Spleen (tissue), 11 donors: ENCODE results near the gene PPM1M. TPM values are rescaled to one million over a fixed set of nuclear protein-coding genes. Genes with fewer than 3 reads are reported as not detected.

Experiments
- DNase-seq: peaks from one replicate; pipeline ENCODE4 v3.0.0-alpha.2; 2020
- H3K27ac ChIP-seq, 8 donors: fragments of 200-600 bp; sonication (generic) in 7 of 8; 1 replicate in 4 of 8; 2 replicates in 4 of 8; pipeline versions ENCODE4 v1.5.0 to v1.8.0; 2016 to 2021; ENCODE audit warnings: inconsistent platforms in 4 of 8, mild to moderate bottlenecking in 4 of 8, moderate library complexity in 1 of 8
- H3K27me3 ChIP-seq, 7 donors: fragments of 200-600 bp; sonication (generic) in 6 of 7; replicated peaks in 1 of 7; 1 replicate in 4 of 7; 2 replicates in 3 of 7; pipeline versions ENCODE4 v1.5.0 to v1.8.0; 2016 to 2021; ENCODE audit warnings: inconsistent platforms in 3 of 7, mild to moderate bottlenecking in 1 of 7
- H3K36me3 ChIP-seq, 6 donors: fragments of 200-600 bp; sonication (generic) in 5 of 6; 1 replicate in 4 of 6; 2 replicates in 2 of 6; pipeline versions ENCODE4 v1.5.0 to v1.8.0; 2016 to 2021; ENCODE audit warnings: inconsistent platforms in 2 of 6
- H3K4me1 ChIP-seq, 6 donors: fragments of 200-600 bp; sonication (generic) in 5 of 6; 1 replicate in 3 of 6; 2 replicates in 3 of 6; pipeline versions ENCODE4 v1.5.0 to v1.8.0; 2016 to 2021; ENCODE audit warnings: inconsistent platforms in 3 of 6
- H3K4me3 ChIP-seq, 8 donors: fragments of 200-600 bp; sonication (generic) in 7 of 8; 1 replicate in 4 of 8; 2 replicates in 4 of 8; pipeline versions ENCODE4 v1.5.0 to v1.8.0; 2016 to 2021; ENCODE audit warnings: inconsistent platforms in 4 of 8, mild to moderate bottlenecking in 4 of 8, moderate library complexity in 2 of 8
- H3K9me3 ChIP-seq, 8 donors: fragments of 200-600 bp; sonication (generic) in 7 of 8; 1 replicate in 4 of 8; 2 replicates in 4 of 8; pipeline versions ENCODE4 v1.5.0 to v1.8.0; 2016 to 2021; ENCODE audit warnings: inconsistent platforms in 4 of 8
- CTCF ChIP-seq, 11 experiments: fragments of 200-600 bp in 7 of 11; fragments of 450-650 bp in 4 of 11; sonication (generic) in 4 of 11; IDR thresholded peaks in 8 of 11; conservative IDR thresholded peaks in 3 of 11; 1 replicate in 7 of 11; 2 replicates in 4 of 11; pipeline versions ENCODE4 v1.4.0 to v1.8.0; 2016 to 2021; ENCODE audit warnings: antibody characterized with exemption in 11 of 11, inconsistent platforms in 4 of 11, mild to moderate bottlenecking in 1 of 11
- POLR2A ChIP-seq, 3 donors: fragments of 450-650 bp; IDR thresholded peaks; one replicate each; pipeline ENCODE4 v1.5.1; 2017; ENCODE audit warnings: antibody characterized with exemption in 3 of 3, mild to moderate bottlenecking in 1 of 3
- POLR2AphosphoS5 ChIP-seq, 3 donors: sonication (generic); formaldehyde crosslinking; IDR thresholded peaks; one replicate each; pipeline ENCODE4 v1.5.1; 2017; ENCODE audit warnings: antibody characterized with exemption in 3 of 3
- WGBS, 5 donors: extraction: QIAGEN DNeasy Blood & Tissue Kit in 3 of 5; methylation state at CpG; one replicate each; pipeline versions ENCODE4 v1.1.5 to v1.1.7; 2013 to 2018; 5-methylcytosine and 5-hydroxymethylcytosine counted together
- intact Hi-C: fragments of 100-400 bp; cut with DNase I; formaldehyde crosslinking; loops from one replicate; pipeline ENCODE4 v1.15.0; 2023; ENCODE audit warnings: low total_unique reads
- polyA plus RNA-seq, 3 donors: library from polyadenylated mRNA; stranded (reverse); fragments of 200-250 nt; gene quantifications; one replicate each; pipeline ENCODE4 v1.2.1, GENCODE V29; 2013
- total RNA-seq, 7 donors: library from RNA; depleted of rRNA in 3 of 7; stranded (reverse); fragments of >200 nt in 3 of 7; fragmentation: NEBNext Ultra II Directional in 4 of 7; extraction: Animal tissue kit (Norgen Biotek cat#: 25700) in 4 of 7; gene quantifications; one replicate each; pipeline versions ENCODE4 v1.1.0 to v1.2.1, GENCODE V29; 2016 to 2021
- donor health status: healthy with polysubstance abuse.
- donor health status: DM: no; HTN: no; CAD: no; lungs with moderate emphysema.
- donor health status: DM: no; HTN: no; CAD: no.
- donor health status: Bipolar disorder and iron deficiency.
- donor health status: healthy.
- donor health status: DM: no; HTN: no; CAD: no.
- donor health status: DM: yes; HTN: yes; CAD: no.

The PPM1M gene
- total and polyA plus RNA-seq, 10 donors: 26.3 to 77.8 (median 49.7) TPM

- Histone ChIP-seq H3K27ac (peak overlapping the region; percentile 76 to 92 (median 86)), H3K9me3 (no peaks in the 10 kb centered on the region), H3K4me1 (peaks cover 19 to 90% (median 39%) of the 10 kb centered on the region in 6 donors), H3K36me3 (peaks cover 0 to 98% (median 71%) of the 10 kb centered on the region in 6 donors), H3K27me3 (no peaks in the 10 kb centered on the region), H3K4me3 (peak overlapping the region in 2 of 8 donors; percentile 5 to 11)
- DNase-seq: peak; percentile 94
- 35 to 42% (median 39%) methylated on average over 6 to 12 of the region's 12 CpGs for WGBS, 5 donors
- intact Hi-C loops: no loop called here
- TF ChIP-seq POLR2A (IDR thresholded peaks at IDR 0.05) (no peak), POLR2AphosphoS5 (IDR thresholded peaks at IDR 0.05) (peak; percentile 60 to 92 (median 86))
Measured at GRCh38 chr3:52253314-52254304, 8.1 kb downstream of the PPM1M start.

- Histone ChIP-seq H3K27me3 (no peaks in the 10 kb centered on the region), H3K9me3 (no peaks in the 10 kb centered on the region), H3K27ac (peak overlapping the region in 6 of 8 donors; percentile 77 to 92 (median 87)), H3K4me1 (peaks cover 19 to 80% (median 35%) of the 10 kb centered on the region in 6 donors), H3K36me3 (peaks cover 0 to 98% (median 72%) of the 10 kb centered on the region in 6 donors), H3K4me3 (no peak overlapping the region)
- DNase-seq: peak; percentile 68
- intact Hi-C loops: no loop called here
- 83 to 90% (median 87%) methylated on average over 9 of the region's 9 CpGs for WGBS, 5 donors
- TF ChIP-seq CTCF (IDR thresholded peaks at IDR 0.05 in 8 of 11, conservative IDR thresholded peaks at IDR 0.05 in 3 of 11): no peak
- no peak for TF ChIP-seq POLR2AphosphoS5 (IDR thresholded peaks at IDR 0.05)
- TF ChIP-seq POLR2A (IDR thresholded peaks at IDR 0.05): no peak
Measured at GRCh38 chr3:52254608-52255007, 9.0 kb downstream of the PPM1M start.

GRCh38 chr3:52256159-52256558 is 10.6 kb downstream of the PPM1M start:
- Histone ChIP-seq H3K4me1 (peaks cover 19 to 79% (median 32%) of the 10 kb centered on the region in 6 donors), H3K27me3 (no peaks in the 10 kb centered on the region), H3K27ac (peak overlapping the region in 1 of 8 donors; percentile 87), H3K9me3 (no peaks in the 10 kb centered on the region), H3K4me3 (no peak overlapping the region), H3K36me3 (peaks cover 0 to 98% (median 76%) of the 10 kb centered on the region in 6 donors)
- DNase-seq: no peak
- TF ChIP-seq POLR2A (IDR thresholded peaks at IDR 0.05): no peak
- TF ChIP-seq CTCF (IDR thresholded peaks at IDR 0.05 in 8 of 11, conservative IDR thresholded peaks at IDR 0.05 in 3 of 11): no peak
- no peak for TF ChIP-seq POLR2AphosphoS5 (IDR thresholded peaks at IDR 0.05)
- 87 to 95% (median 94%) methylated on average over 3 of the region's 3 CpGs for WGBS, 5 donors
- intact Hi-C loops: no loop called here

GRCh38 chr3:52256622-52257021 is 11.1 kb downstream of the PPM1M start:
- intact Hi-C loops: no loop called here
- Histone ChIP-seq H3K36me3 (peaks cover 0 to 98% (median 77%) of the 10 kb centered on the region in 6 donors), H3K4me1 (peaks cover 19 to 79% (median 32%) of the 10 kb centered on the region in 6 donors), H3K27me3 (no peaks in the 10 kb centered on the region), H3K9me3 (no peaks in the 10 kb centered on the region), H3K27ac (peak overlapping the region in 1 of 8 donors; percentile 87), H3K4me3 (no peak overlapping the region)
- TF ChIP-seq CTCF (IDR thresholded peaks at IDR 0.05 in 8 of 11, conservative IDR thresholded peaks at IDR 0.05 in 3 of 11) (no peak), POLR2AphosphoS5 (IDR thresholded peaks at IDR 0.05) (peak in 2 of 3 donors; percentile 34 to 53), POLR2A (IDR thresholded peaks at IDR 0.05) (no peak)
- no peak for DNase-seq
- 77 to 87% (median 85%) methylated on average over 4 of the region's 4 CpGs for WGBS, 5 donors
